Neural progenitor cell (in vitro differentiated cells): ENCODE measurements around the gene MAFB. TPM values are rescaled to one million over a fixed set of nuclear protein-coding genes. Genes with fewer than 3 reads are reported as not detected.

Source experiments
- DNase-seq: peaks from one replicate; pipeline ENCODE4 v3.0.0-alpha.2; 2016; ENCODE audit warnings: low spot score
- H2AFZ ChIP-seq: fragments of 200-600 bp; sonication (generic); replicated peaks from 2 replicates; pipeline ENCODE4 v1.6.1; 2016; ENCODE audit warnings: antibody characterized with exemption
- H3F3A ChIP-seq: fragments of 200-600 bp; sonication (generic); 2 replicates; pipeline ENCODE4 v1.6.1; 2016; ENCODE audit warnings: antibody characterized with exemption, low read depth
- H3K27ac ChIP-seq: fragments of 200-600 bp; sonication (generic); 2 replicates; pipeline ENCODE4 v1.5.1; 2016; ENCODE audit warnings: mild to moderate bottlenecking
- H3K27me3 ChIP-seq: fragments of 200-600 bp; sonication (generic); 2 replicates; pipeline ENCODE4 v1.6.1; 2016; ENCODE audit warnings: mild to moderate bottlenecking, moderate library complexity
- H3K36me3 ChIP-seq: fragments of 200-600 bp; sonication (generic); 2 replicates; pipeline ENCODE4 v1.5.1; 2016
- H3K4me1 ChIP-seq: fragments of 200-600 bp; sonication (generic); 2 replicates; pipeline ENCODE4 v1.6.1; 2016; ENCODE audit warnings: mixed run types
- H3K4me2 ChIP-seq: fragments of 200-600 bp; sonication (generic); 2 replicates; pipeline ENCODE4 v1.6.1; 2016
- H3K4me3 ChIP-seq: fragments of 200-600 bp; sonication (generic); 2 replicates; pipeline ENCODE4 v1.5.1; 2016
- H3K79me2 ChIP-seq: fragments of 200-600 bp; sonication (generic); 2 replicates; pipeline ENCODE4 v1.6.1; 2016; ENCODE audit warnings: low read depth
- H3K9ac ChIP-seq: fragments of 200-600 bp; sonication (generic); 2 replicates; pipeline ENCODE4 v1.6.1; 2016
- H3K9me3 ChIP-seq: fragments of 200-600 bp; sonication (generic); 2 replicates; pipeline ENCODE4 v1.5.1; 2016; ENCODE audit warnings: low read depth
- H4K20me1 ChIP-seq: fragments of 200-600 bp; sonication (generic); 2 replicates; pipeline ENCODE4 v1.6.1; 2016; ENCODE audit warnings: low read depth
- H3K27ac Mint-ChIP-seq: 3 replicates; pipeline ENCODE4 v1.8.0; 2021; ENCODE audit warnings: mixed read lengths
- H3K27me3 Mint-ChIP-seq: 2 replicates; pipeline ENCODE4 v1.8.0; 2022; ENCODE audit warnings: low read depth, mild to moderate bottlenecking, inconsistent platforms, moderate library complexity, mixed read lengths; ENCODE audit not compliant: insufficient read depth
- H3K36me3 Mint-ChIP-seq: 3 replicates; pipeline ENCODE4 v1.8.0; 2021; ENCODE audit warnings: mixed read lengths
- H3K4me1 Mint-ChIP-seq: 3 replicates; pipeline ENCODE4 v1.8.0; 2021; ENCODE audit warnings: mixed read lengths
- H3K4me3 Mint-ChIP-seq: 3 replicates; pipeline ENCODE4 v1.8.0; 2021; ENCODE audit warnings: mild to moderate bottlenecking, moderate library complexity, mixed read lengths
- H3K9me3 Mint-ChIP-seq: 3 replicates; pipeline ENCODE4 v1.8.0; 2020; ENCODE audit warnings: mixed read lengths
- CTCF ChIP-seq: fragments of 200-600 bp; sonication (generic); IDR thresholded peaks from 2 replicates; pipeline ENCODE4 v1.5.1; 2017; ENCODE audit warnings: antibody characterized with exemption, mild to moderate bottlenecking
- EZH2 ChIP-seq: fragments of 200-600 bp; sonication (generic); IDR thresholded peaks from 2 replicates; pipeline ENCODE4 v1.6.1; 2017; ENCODE audit warnings: antibody characterized with exemption, mild to moderate bottlenecking, moderate library complexity
- EZH2phosphoT487 ChIP-seq: fragments of 200-600 bp; sonication (generic); IDR thresholded peaks from 2 replicates; pipeline ENCODE4 v1.6.1; 2017; ENCODE audit warnings: antibody characterized with exemption
- total RNA-seq: library from RNA; depleted of rRNA; stranded (reverse); fragments of >200 nt; gene quantifications from 2 replicates; pipeline ENCODE4 v1.2.3, GENCODE V29; 2015; ENCODE audit warnings: low replicate concordance

Gene MAFB
- total RNA-seq, 1 donor from 2014 or later: 0.64 TPM

GRCh38 chr20:40689943-40690835 is 1.2 kb upstream of the MAFB start:
- Mint-ChIP-seq H3K27ac (no peak overlapping the region), H3K4me1 (peaks cover 22% of the 10 kb centered on the region), H3K9me3 (peaks cover 1% of the 10 kb centered on the region), H3K36me3 (no peaks in the 10 kb centered on the region), H3K27me3 (peaks cover 88% of the 10 kb centered on the region), H3K4me3 (peak overlapping the region; percentile 88)
- Histone ChIP-seq H3K9ac (no peak overlapping the region), H3K36me3 (no peaks in the 10 kb centered on the region), H3K27me3 (peaks cover 100% of the 10 kb centered on the region), H3F3A (peaks cover 31% of the 10 kb centered on the region), H3K9me3 (no peaks in the 10 kb centered on the region), H3K4me2 (peak overlapping the region; percentile 91), H2AFZ (peak overlapping the region; percentile 80), H4K20me1 (peaks cover 54% of the 10 kb centered on the region), H3K4me3 (peak overlapping the region; percentile 57), H3K27ac (no peak overlapping the region), H3K79me2 (no peaks in the 10 kb centered on the region), H3K4me1 (peaks cover 33% of the 10 kb centered on the region)
- TF ChIP-seq EZH2 (peak; percentile 97), EZH2phosphoT487 (peak; percentile 93), CTCF (peak; percentile 92)
- peak; percentile 96 for DNase-seq

GRCh38 chr20:40688129-40689099 is 622 bp downstream of the MAFB start:
- Histone ChIP-seq H3K36me3 (no peaks in the 10 kb centered on the region), H3K9ac (no peak overlapping the region), H3F3A (peaks cover 31% of the 10 kb centered on the region), H3K4me3 (peak overlapping the region; percentile 57), H3K4me2 (peak overlapping the region; percentile 91), H3K9me3 (no peaks in the 10 kb centered on the region), H2AFZ (peak overlapping the region; percentile 80), H4K20me1 (peaks cover 71% of the 10 kb centered on the region), H3K27me3 (peaks cover 100% of the 10 kb centered on the region), H3K27ac (no peak overlapping the region), H3K79me2 (no peaks in the 10 kb centered on the region), H3K4me1 (peaks cover 33% of the 10 kb centered on the region)
- TF ChIP-seq CTCF (no peak), EZH2 (peak; percentile 98), EZH2phosphoT487 (peak; percentile 95)
- peak; percentile 36 for DNase-seq
- Mint-ChIP-seq H3K9me3 (no peaks in the 10 kb centered on the region), H3K4me1 (peaks cover 24% of the 10 kb centered on the region), H3K27ac (no peak overlapping the region), H3K36me3 (no peaks in the 10 kb centered on the region), H3K27me3 (peaks cover 88% of the 10 kb centered on the region), H3K4me3 (peak overlapping the region; percentile 86)

GRCh38 chr20:40687384-40688128 is 1.5 kb downstream of the MAFB start:
- Mint-ChIP-seq H3K9me3 (no peaks in the 10 kb centered on the region), H3K27me3 (peaks cover 88% of the 10 kb centered on the region), H3K4me1 (peaks cover 23% of the 10 kb centered on the region), H3K4me3 (peak overlapping the region; percentile 83), H3K36me3 (no peaks in the 10 kb centered on the region), H3K27ac (no peak overlapping the region)
- Histone ChIP-seq H3K9ac (no peak overlapping the region), H3K4me3 (peak overlapping the region; percentile 57), H3K36me3 (no peaks in the 10 kb centered on the region), H3K79me2 (no peaks in the 10 kb centered on the region), H3K9me3 (no peaks in the 10 kb centered on the region), H3F3A (peaks cover 31% of the 10 kb centered on the region), H3K4me2 (peak overlapping the region; percentile 91), H4K20me1 (peaks cover 70% of the 10 kb centered on the region), H2AFZ (no peak overlapping the region), H3K27ac (no peak overlapping the region), H3K4me1 (peaks cover 37% of the 10 kb centered on the region), H3K27me3 (peaks cover 100% of the 10 kb centered on the region)
- TF ChIP-seq CTCF (no peak), EZH2 (no peak), EZH2phosphoT487 (no peak)
- peak; percentile 79 for DNase-seq
